K562 (cell line): ENCODE results near the gene HOXA7. TPM values are rescaled to one million over a fixed set of nuclear protein-coding genes. Genes with fewer than 3 reads are reported as not detected.

Source experiments
- ATAC-seq: fragments of 200-7000 bp; cut with Tn5 transposase; 3 replicates; pipeline ENCODE4 v1.9.1; 2020; ENCODE audit warnings: moderate library complexity
- BruUV-seq: library from RNA; stranded (reverse); fragments of 400-500 nt; replicated peaks from 2 replicates; lab custom pipeline; 2021; lab: Mats Ljungman, UMichigan
- CTCF ChIA-PET: fragments of 300-600 bp; formaldehyde crosslinking; extraction: SDS; loops from one replicate; lab custom pipeline; 2021; ENCODE audit warnings: low intra/inter-chr PET ratio; lab: Yijun Ruan, JAX
- POLR2A ChIA-PET: fragments of 300-600, 350-650 bp; sonication (Branson Sonifier 250); formaldehyde crosslinking; extraction: SDS; loops from one replicate; lab custom pipeline; 2021; ENCODE audit warnings: antibody characterized with exemption, inconsistent platforms; lab: Yijun Ruan, JAX
- DNase-seq, 4 experiments: peaks; one replicate each; pipeline versions ENCODE4 v3.0.0 to v3.0.0-alpha.2; 2011 to 2018; ENCODE audit warnings: low spot score in 3 of 4, mixed read lengths in 3 of 4; ENCODE audit errors: extremely low read depth in 1 of 4
- FAIRE-seq: peaks from 2 replicates; lab custom pipeline; 2011; peaks lifted over from hg19 to GRCh38; lab: Jason Lieb, UNC
- H2AFZ ChIP-seq: 2 replicates; pipeline ENCODE4 v1.6.0; 2011; ENCODE audit warnings: low read depth, low read length, control low read depth, inconsistent platforms
- H3K27ac ChIP-seq: fragments of 200-600 bp; 3 replicates; pipeline ENCODE4 v1.8.0; 2011; ENCODE audit warnings: low read depth, mild to moderate bottlenecking, control low read depth, inconsistent platforms, low read length, moderate library complexity, mixed read lengths; ENCODE audit errors: extremely low read depth
- H3K27me3 ChIP-seq, 2 experiments: fragments of 300-600 bp in 1 of 2; 2 replicates in 1 of 2; 3 replicates in 1 of 2; pipeline versions ENCODE4 v1.6.0 to v1.8.0; 2011; ENCODE audit warnings: inconsistent platforms in 2 of 2, low read length in 2 of 2, mild to moderate bottlenecking in 1 of 2, mixed read lengths in 1 of 2, moderate library complexity in 1 of 2; ENCODE audit not compliant: control insufficient read depth in 2 of 2, insufficient read depth in 2 of 2
- H3K36me3 ChIP-seq: fragments of 300-600 bp; 3 replicates; pipeline ENCODE4 v1.8.0; 2011; ENCODE audit warnings: mild to moderate bottlenecking, low read length, inconsistent platforms; ENCODE audit not compliant: control insufficient read depth, insufficient read depth
- H3K4me1 ChIP-seq, 2 experiments: fragments of 200-600 bp in 1 of 2; replicated peaks in 1 of 2; 2 replicates in 1 of 2; 3 replicates in 1 of 2; pipeline versions ENCODE4 v1.5.1 to v1.8.0; 2011; ENCODE audit warnings: inconsistent platforms in 2 of 2, low read length in 2 of 2, mild to moderate bottlenecking in 1 of 2, mixed read lengths in 1 of 2, moderate library complexity in 1 of 2; ENCODE audit not compliant: control insufficient read depth in 2 of 2, insufficient read depth in 2 of 2
- H3K4me2 ChIP-seq: 2 replicates; pipeline ENCODE4 v1.6.1; 2011; ENCODE audit warnings: low read length, control low read depth, inconsistent platforms, mixed read lengths; ENCODE audit not compliant: insufficient read depth
- H3K4me3 ChIP-seq: fragments of 200-600 bp; sonication (generic), shearing (Covaris generic); 2 replicates; pipeline ENCODE4 v1.5.1; 2016; ENCODE audit warnings: control low read depth, inconsistent platforms
- H3K79me2 ChIP-seq: fragments of 200-600 bp; 3 replicates; pipeline ENCODE4 v1.8.0; 2011; ENCODE audit warnings: low read length, inconsistent platforms; ENCODE audit not compliant: control insufficient read depth, insufficient read depth
- H3K9ac ChIP-seq, 2 experiments: 2 replicates each; pipeline versions ENCODE4 v1.6.0 to v1.6.1; 2011; ENCODE audit warnings: low read depth in 2 of 2, low read length in 2 of 2, control low read depth in 1 of 2, inconsistent platforms in 1 of 2, mild to moderate bottlenecking in 1 of 2, mixed read lengths in 1 of 2; ENCODE audit not compliant: insufficient read depth in 1 of 2
- H3K9me1 ChIP-seq: one replicate; pipeline ENCODE4 v1.6.0; 2011; ENCODE audit warnings: inconsistent platforms, mild to moderate bottlenecking, low read length, moderate library complexity; ENCODE audit not compliant: control insufficient read depth, insufficient read depth
- H3K9me3 ChIP-seq: replicated peaks from 2 replicates; pipeline ENCODE4 v1.5.1; 2011; ENCODE audit warnings: low read depth, low read length, inconsistent platforms; ENCODE audit not compliant: control insufficient read depth, insufficient read depth
- H4K20me1 ChIP-seq: replicated peaks from 2 replicates; pipeline ENCODE4 v1.6.1; 2011; ENCODE audit warnings: low read length, inconsistent platforms, mixed read lengths; ENCODE audit not compliant: control insufficient read depth, insufficient read depth
- HOMEZ ChIP-seq: fragments of 250-450 bp; sonication (Bioruptor Pico); IDR thresholded peaks from 2 replicates; pipeline ENCODE4 v1.4.0; 2020; ENCODE audit warnings: mild to moderate bottlenecking, moderate library complexity
- NFATC3 ChIP-seq: fragments of 450-650 bp; IDR thresholded peaks from 2 replicates; pipeline ENCODE4 v1.6.1; 2017; ENCODE audit warnings: mild to moderate bottlenecking
- TCF7 ChIP-seq: sonication (generic); IDR thresholded peaks from 2 replicates; pipeline ENCODE4 v1.6.1; 2016; ENCODE audit warnings: antibody characterized with exemption, borderline replicate concordance
- WGBS: fragments of 100-300 bp; shearing (Covaris generic); methylation state at CpG from one replicate; pipeline ENCODE4 v1.1.6; 2016; ENCODE audit warnings: low coverage, mixed read lengths; ENCODE audit not compliant: insufficient coverage; ENCODE audit errors: missing lambda C conversion rate; 5-methylcytosine and 5-hydroxymethylcytosine counted together
- in situ Hi-C: fragments of 300-500 bp; cut with MboI; formaldehyde crosslinking; loops from 4 replicates; pipeline ENCODE4 v1.15.0; 2018; ENCODE audit warnings: inconsistent platforms, mixed read lengths
- intact Hi-C: fragments of 100-400 bp; cut with micrococcal nuclease; formaldehyde crosslinking; loops from 2 replicates; pipeline ENCODE4 v1.14.2; 2022
- polyA plus RNA-seq, 8 experiments: library from polyadenylated mRNA; depleted of rRNA in 4 of 8; stranded (reverse) in 5 of 8; unstranded in 3 of 8; fragments of >200 nt; fragmentation: Nextera tagmentation in 2 of 8; fragmentation: Illumina TruSeq in 1 of 8; extraction: Ambion mirVana in 2 of 8; extraction: Trizol in 1 of 8; gene quantifications; 2 replicates each; pipeline versions ENCODE4 v1.2.1 to v1.2.3, GENCODE V29; 2011 to 2014; ENCODE audit warnings: inconsistent platforms in 1 of 8, missing spikeins in 1 of 8
- total RNA-seq, 7 experiments: library from RNA; depleted of rRNA in 6 of 7; stranded (reverse); fragments of >200 nt in 6 of 7; fragmentation: Illumina TruSeq in 2 of 7; extraction: Trizol in 2 of 7; gene quantifications; 2 replicates each; pipeline versions ENCODE4 v1.2.1 to v1.2.3, GENCODE V29; 2011 to 2021; ENCODE audit warnings: low replicate concordance in 1 of 7

Gene HOXA7
- total and polyA plus RNA-seq, 9 of the 15 experiments (the other 6 are each of a cell fraction or from before 2014, with no cell fraction given), result not detected

GRCh38 chr7:27132978-27133377 is 23.5 kb downstream of the HOXA7 start (continued):
- TF ChIP-seq TCF7, result no peak

GRCh38 chr7:27132214-27132613 is 24.3 kb downstream of the HOXA7 start:
- ATAC-seq, result no peak
- ChIA-PET CTCF (no interaction called here), POLR2A (no interaction called here)
- H3K4me2 ChIP-seq, result no peak overlapping the region
- H3K9me3 ChIP-seq, result no peaks in the 10 kb centered on the region
- DNase-seq, result no peak
- no peaks in the 10 kb centered on the region; the same call in 1 of the 2 replicates for H4K20me1 ChIP-seq
- H3K4me3 ChIP-seq, result no peak overlapping the region
- no peaks in the 10 kb centered on the region for H3K9me1 ChIP-seq
- H3K36me3 ChIP-seq, result no peaks in the 10 kb centered on the region
- peaks cover 20 to 31% of the 10 kb centered on the region in 2 experiments for H3K27me3 ChIP-seq
- in situ Hi-C loops, result no loop called here
- no peak overlapping the region for H2AFZ ChIP-seq
- no peak overlapping the region for H3K27ac ChIP-seq
- no TSS peak for BruUV-seq
- FAIRE-seq, result no peak
- intact Hi-C loops, result no loop called here
- no peak overlapping the region for H3K9ac ChIP-seq
- peaks cover 0 to 7% of the 10 kb centered on the region in 2 experiments; a peak in 1 of 5 replicates for H3K4me1 ChIP-seq
- 6% methylated on average over 2 of the region's 2 CpGs for WGBS
- no peaks in the 10 kb centered on the region for H3K79me2 ChIP-seq
- no peak for TF ChIP-seq NFATC3
- no peak for TF ChIP-seq HOMEZ (CRISPR knock-in tag)
